Measurements from ENCODE around the gene AP2B1.
"Not testable (repeated sequence)": the region's sequence is repeated elsewhere in the genome, so short reads cannot be mapped to it uniquely, and the experiment has no call there.

AP2B1 gene

DNA sequence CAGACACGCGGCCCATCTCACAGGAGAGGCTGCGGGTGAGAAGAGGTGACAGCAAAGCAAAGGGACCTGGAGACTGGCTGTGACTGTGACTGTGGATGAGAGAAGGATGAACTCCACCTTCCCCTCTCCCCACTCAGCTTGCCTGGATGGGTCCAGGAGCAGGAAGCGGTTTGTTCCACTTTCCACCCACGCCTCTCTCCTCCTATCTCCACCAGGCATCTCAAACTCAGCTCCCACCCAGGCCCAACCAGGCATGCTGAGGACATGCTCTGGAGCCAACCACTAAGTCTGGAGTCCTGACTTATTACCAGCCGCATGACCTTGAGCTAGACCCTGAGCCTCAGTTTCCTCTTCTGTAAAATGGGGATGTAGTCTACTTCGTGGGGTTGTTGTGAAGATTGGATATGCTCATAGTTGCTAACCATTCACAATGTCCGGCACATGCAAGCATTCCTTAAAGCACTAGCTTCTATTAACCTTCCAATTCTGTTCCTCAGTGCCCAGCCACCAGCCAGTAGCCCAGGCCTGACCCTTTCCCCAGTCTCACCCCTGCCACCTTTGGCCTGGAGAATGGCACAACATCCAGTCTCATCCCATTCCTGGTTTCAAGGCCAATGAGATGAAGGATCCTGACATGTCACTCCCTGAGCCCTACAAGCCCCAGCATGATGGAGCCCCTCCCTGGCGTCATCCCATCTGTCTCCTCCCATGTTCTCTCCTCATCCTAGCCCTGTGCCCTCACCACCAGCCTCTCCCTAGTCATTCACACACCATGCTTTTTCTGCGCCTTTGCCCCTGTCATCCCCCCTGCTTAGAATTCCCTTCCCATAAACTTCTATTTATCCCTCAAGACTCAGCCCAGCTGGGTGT is 163.6 kb downstream of the AP2B1 start:
- no peak for DNase-seq

- not testable (repeated sequence) for DNase-seq
These were observed 164.4 kb downstream of the AP2B1 start for GRCh38 chr17:35751541-35751940.

DNA sequence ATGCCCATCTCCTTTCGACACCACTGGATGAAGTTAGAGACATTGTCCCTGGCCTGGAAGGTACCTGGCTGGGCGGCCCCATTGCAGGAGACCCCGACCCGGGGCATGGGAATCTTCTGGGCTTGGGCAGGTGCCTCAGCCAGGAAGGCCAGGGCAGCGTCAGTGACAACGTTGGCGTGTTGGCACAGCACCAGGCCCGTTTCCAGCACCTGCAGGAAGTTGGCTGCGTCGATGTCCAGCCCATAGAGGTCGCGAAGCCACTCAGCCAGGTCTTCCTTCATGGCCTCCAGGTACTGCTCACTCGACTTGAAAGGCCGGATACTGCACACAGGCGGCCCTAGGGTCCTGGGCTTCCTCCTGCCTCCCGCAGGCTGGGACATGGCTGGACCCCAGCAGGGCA is 165.3 kb downstream of the AP2B1 start:
- no peak for DNase-seq

- no peak for DNase-seq
These were observed 166.0 kb downstream of the AP2B1 start, which contains the start of gene GAS2L2 for GRCh38 chr17:35752945-35753764. TSS of gene GAS2L2 (minus strand) at chr17:35753239. CDS start at chr17:35752850, 389 bp downstream.

- no peak for DNase-seq
These were observed 170.1 kb downstream of the AP2B1 start for GRCh38 chr17:35757243-35757642.

DNA sequence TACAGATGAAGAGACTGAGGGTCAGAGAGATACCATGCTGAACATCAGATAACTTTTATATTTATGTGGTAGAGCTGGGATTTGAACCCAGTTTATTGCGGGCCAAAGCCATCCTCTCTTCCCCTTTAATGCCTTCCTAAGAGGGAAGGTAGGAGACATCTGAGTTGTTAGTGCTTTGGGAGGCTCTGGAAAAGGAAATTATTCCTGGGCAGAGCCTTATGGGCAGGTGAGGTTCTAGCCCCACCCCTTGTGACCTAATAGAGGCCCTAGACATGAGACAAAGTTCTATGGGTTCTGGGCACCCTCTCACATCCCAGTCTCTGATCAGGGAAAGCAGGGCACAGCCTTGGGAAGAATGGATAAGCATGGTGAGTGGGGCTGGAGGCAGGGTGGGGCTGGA is 173.5 kb downstream of the AP2B1 start, which contains the start of gene C17orf50:
TSS of gene C17orf50 (plus strand) at position 301 of the 400 bp plus-strand sequence. CDS start at position 356, 55 bp downstream.
- no peak for DNase-seq

GRCh38 chr17:35761601-35762000 is 174.5 kb downstream of the AP2B1 start:
- no peak for DNase-seq

DNA sequence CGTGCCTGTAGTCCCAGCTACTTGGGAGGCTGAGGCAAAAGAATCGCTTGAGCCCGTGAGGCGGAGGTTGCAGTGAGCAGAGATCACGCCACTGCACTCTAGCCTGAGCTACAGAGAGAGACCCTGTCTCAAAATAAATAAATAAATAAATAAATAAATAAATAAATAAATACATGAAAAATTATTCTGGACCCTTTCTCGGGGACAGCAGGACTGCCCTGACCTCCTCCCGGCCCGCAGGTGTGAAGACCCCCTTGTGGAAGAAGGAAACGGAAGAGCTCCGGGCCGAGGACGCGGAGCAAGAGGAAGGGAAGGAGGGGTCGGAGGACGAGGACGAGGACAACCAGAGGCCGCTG is 176.6 kb downstream of the AP2B1 start:
- no peak for DNase-seq

- DNase-seq = peak; percentile 52
These were observed 177.2 kb downstream of the AP2B1 start for GRCh38 chr17:35764123-35764991.

GRCh38 chr17:35765086-35765710 is 178.1 kb downstream of the AP2B1 start:
- DNase-seq = no peak

DNA sequence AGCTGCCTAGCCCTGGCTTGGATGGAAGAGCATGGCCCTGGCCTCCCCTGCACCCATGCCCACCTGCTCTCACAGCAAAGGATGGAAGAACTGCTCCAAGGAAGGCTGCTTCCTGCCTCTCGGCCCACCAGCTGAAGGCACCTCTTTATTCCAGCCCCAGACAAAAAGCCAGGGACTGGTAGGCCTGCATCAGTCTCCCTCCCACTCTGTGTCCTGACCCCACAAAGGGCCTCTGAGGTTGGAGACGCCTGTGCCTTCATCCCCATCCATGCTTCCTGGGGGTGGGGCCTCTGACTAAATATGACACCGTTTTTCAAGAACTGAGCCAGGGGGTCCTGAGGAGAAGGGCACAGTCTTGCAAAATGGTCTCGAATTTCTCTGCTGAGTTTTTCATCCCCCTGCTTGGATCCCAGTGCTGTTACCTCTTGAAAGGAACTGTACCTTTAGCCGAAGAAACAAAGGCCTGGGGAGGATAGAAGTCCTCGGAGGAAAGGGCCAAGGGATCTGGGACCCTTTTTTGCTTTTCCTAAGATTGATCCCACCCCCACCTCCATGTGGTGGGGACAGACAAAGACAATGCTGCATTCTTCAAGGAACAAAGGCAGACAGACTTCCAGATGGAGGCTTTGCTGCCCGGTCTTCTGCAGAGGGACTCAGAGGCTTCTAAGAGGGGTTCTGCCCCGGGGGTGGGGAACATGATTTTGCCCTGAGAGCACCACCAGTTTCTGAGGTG is 178.8 kb downstream of the AP2B1 start:
- no peak for DNase-seq

- DNase-seq = no peak
These were observed 179.4 kb downstream of the AP2B1 start for GRCh38 chr17:35766489-35766877.

DNA sequence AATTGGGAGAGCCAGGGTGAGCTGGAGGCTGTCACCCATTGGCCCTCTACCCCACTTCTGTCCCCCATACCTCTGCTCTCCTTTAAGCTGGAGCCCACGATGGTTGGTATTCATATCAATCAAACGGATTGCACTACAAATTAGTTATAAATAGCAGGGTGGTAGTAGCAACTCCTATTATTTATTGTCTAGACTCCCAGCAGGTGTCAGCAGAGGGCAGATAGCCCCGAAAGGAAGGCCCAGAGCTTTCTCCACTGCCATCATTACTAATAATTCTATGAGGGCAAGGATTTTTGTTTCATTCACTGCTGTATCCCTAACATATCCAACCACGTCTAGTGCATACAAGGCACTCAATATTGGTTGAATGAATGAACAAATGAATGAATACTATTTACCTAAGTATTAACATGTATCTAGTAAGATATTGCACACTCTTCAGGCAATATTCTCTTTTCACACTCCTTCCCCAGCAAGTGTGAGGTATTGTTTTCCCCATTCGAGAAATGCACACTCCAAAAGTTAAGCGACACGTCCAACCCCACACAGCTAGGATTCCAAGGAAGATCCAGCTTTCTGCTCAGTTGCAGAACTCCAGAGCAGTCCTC is 179.9 kb downstream of the AP2B1 start:
- DNase-seq = no peak

DNA sequence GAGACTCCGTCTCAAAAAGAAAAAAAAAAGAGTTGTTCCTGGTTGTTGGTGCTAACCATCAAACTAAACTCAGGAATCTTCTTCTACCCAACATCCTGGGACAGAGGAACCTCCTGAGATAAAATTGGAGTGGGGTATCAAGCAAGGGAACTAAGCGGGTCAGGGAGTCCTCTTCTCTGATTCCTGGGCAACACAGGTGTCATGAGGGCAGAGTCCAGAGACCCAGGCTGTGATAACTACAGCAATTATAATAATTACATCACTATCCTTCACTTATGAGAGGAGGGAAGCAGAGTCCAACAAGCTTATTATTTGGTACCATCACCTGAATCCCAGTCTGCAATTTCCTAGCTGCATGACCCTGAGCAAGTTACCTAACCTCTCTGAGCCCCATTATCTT is 181.7 kb downstream of the AP2B1 start:
- no peak for DNase-seq

DNA sequence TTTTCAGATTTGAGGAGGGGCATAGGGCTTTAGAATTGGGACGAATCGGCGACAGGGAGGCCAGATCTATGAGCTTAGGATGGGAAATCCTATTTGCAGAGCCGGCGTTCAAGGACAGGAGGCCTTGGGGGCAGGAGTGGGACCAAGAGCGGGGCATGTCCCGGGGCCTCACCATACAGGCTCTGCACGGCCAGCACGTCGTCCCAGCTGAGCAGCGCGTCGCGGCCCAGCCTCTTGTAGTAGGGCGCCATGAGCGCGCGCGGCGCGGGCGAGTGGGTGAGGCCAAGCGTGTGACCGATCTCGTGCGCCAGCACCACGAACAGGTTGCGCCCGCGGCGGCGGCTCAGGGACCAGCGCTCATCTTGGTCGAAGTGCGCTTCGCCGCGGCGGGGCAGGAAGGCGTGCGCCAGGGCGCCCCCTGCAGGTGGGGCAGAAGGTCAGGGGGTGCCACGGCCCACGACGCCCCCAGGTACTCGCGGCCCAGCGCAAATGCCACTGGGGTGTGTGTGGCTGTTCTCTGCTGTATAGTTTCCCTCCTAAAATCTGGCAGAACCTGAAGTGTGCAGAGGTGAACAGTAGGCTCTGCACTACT is 182.9 kb downstream of the AP2B1 start:
- DNase-seq = no peak

DNA sequence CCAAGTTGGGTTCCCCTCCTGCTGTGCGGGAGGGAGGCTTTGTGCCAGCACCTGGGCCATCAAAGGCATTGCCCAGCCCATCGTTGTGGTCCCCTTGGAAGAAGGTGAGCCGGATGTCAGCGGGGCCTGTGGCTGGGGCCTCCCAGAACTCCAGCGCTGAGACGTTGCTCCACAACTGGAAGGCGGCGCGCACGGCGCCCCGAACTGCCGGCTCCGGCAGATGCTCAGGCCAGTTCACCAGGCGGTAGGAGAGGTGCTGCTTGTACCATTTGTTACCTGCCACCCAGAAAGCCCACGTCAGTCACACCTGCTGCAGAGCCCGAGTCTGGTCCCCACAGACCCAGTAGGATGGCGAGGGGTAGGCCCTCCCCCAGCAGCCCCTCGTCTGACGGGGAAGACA is 186.0 kb downstream of the AP2B1 start:
- DNase-seq = no peak

- DNase-seq = no peak
These were observed 186.7 kb downstream of the AP2B1 start for GRCh38 chr17:35773679-35774425.

- no peak for DNase-seq
These were observed 187.4 kb downstream of the AP2B1 start for GRCh38 chr17:35774499-35774898.

GRCh38 chr17:35775039-35775438 is 187.9 kb downstream of the AP2B1 start:
- no peak for DNase-seq

DNA sequence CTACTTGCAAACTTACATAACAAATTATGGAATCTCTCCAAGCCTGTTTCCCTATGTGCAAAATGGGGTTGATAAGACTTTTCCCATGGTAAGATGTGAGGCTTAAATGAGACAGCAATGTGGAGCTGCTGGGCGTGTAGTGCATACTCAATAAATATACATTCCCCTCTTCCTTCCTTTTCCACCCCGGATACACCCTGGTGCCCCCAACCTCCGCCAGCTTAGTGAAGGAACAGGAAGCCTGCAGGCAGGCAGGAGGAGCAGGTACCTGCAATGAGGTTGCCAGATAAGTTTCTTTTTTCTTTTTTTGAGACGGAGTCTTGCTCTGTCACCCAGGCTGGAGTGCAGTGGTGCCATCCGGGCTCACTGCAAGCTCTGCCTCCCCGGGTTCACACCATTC is 188.5 kb downstream of the AP2B1 start:
- DNase-seq = no peak

Measured in NCI-H1048 (cell line).